Osteocyte (in vitro differentiated cells): ENCODE results near the gene GULP1. TPM values are rescaled to one million over a fixed set of nuclear protein-coding genes. Genes with fewer than 3 reads are reported as not detected.

ENCODE experiments used
- DNase-seq: peaks from one replicate; pipeline ENCODE4 v3.0.0; 2021; ENCODE audit warnings: mixed read lengths; ENCODE audit not compliant: unreplicated experiment; ENCODE audit errors: extremely low spot score
- H3K27ac Mint-ChIP-seq: one replicate; pipeline ENCODE4 v1.8.0; 2021; ENCODE audit warnings: mild to moderate bottlenecking, mixed read lengths; ENCODE audit not compliant: unreplicated experiment
- H3K27me3 Mint-ChIP-seq: one replicate; pipeline ENCODE4 v1.8.0; 2021; ENCODE audit warnings: mixed read lengths; ENCODE audit not compliant: unreplicated experiment
- H3K36me3 Mint-ChIP-seq: one replicate; pipeline ENCODE4 v1.8.0; 2021; ENCODE audit warnings: mixed read lengths; ENCODE audit not compliant: unreplicated experiment
- H3K4me1 Mint-ChIP-seq: one replicate; pipeline ENCODE4 v1.8.0; 2021; ENCODE audit warnings: mixed read lengths; ENCODE audit not compliant: unreplicated experiment
- H3K4me3 Mint-ChIP-seq: one replicate; pipeline ENCODE4 v1.8.0; 2021; ENCODE audit warnings: mild to moderate bottlenecking, moderate library complexity, mixed read lengths; ENCODE audit not compliant: unreplicated experiment
- H3K9me3 Mint-ChIP-seq: one replicate; pipeline ENCODE4 v1.8.0; 2021; ENCODE audit warnings: mixed read lengths; ENCODE audit not compliant: unreplicated experiment
- total RNA-seq: library from RNA; stranded (reverse); gene quantifications from 2 replicates; pipeline ENCODE4 v1.2.1, GENCODE V29; 2021
- TF ChIP-seq, protein P1 (sequence below): fragments of 200-600 bp; sonication (generic); IDR thresholded peaks from 2 replicates; pipeline ENCODE4 v1.5.0; 2021; ENCODE audit warnings: antibody characterized with exemption, mild to moderate bottlenecking, moderate library complexity

Gene GULP1
- total RNA-seq, 1 donor from 2014 or later, result 36.7 TPM

DNA sequence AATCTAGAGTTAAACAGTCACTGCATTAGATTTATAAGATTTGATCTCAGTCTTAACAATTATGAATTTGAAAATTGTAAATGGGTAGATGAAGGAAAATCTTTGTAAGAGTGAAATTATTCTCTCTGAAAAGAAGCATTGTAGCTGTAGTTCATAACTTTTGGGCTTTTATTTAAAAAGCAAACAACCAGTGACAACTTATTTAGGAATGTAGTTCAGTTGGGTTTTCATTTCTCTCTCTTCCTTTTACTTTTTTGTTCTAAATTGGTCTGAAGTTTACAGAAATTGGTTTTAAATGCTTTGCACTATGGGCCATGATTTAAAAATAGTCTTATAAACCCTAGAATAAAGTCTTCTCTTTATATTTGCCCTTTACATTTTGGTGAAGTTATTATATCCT lies 296.6 kb downstream of the GULP1 start:
- H3K4me3 Mint-ChIP-seq, result no peak overlapping the region
- DNase-seq, result no peak
- peaks cover 15% of the 10 kb centered on the region for H3K4me1 Mint-ChIP-seq
- H3K36me3 Mint-ChIP-seq, result peaks cover 18% of the 10 kb centered on the region
- no peaks in the 10 kb centered on the region for H3K27me3 Mint-ChIP-seq
- peak overlapping the region; percentile 65 for H3K27ac Mint-ChIP-seq
- H3K9me3 Mint-ChIP-seq, result no peaks in the 10 kb centered on the region
- TF ChIP-seq, protein P1, sequence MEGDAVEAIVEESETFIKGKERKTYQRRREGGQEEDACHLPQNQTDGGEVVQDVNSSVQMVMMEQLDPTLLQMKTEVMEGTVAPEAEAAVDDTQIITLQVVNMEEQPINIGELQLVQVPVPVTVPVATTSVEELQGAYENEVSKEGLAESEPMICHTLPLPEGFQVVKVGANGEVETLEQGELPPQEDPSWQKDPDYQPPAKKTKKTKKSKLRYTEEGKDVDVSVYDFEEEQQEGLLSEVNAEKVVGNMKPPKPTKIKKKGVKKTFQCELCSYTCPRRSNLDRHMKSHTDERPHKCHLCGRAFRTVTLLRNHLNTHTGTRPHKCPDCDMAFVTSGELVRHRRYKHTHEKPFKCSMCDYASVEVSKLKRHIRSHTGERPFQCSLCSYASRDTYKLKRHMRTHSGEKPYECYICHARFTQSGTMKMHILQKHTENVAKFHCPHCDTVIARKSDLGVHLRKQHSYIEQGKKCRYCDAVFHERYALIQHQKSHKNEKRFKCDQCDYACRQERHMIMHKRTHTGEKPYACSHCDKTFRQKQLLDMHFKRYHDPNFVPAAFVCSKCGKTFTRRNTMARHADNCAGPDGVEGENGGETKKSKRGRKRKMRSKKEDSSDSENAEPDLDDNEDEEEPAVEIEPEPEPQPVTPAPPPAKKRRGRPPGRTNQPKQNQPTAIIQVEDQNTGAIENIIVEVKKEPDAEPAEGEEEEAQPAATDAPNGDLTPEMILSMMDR, result no peak

DNA sequence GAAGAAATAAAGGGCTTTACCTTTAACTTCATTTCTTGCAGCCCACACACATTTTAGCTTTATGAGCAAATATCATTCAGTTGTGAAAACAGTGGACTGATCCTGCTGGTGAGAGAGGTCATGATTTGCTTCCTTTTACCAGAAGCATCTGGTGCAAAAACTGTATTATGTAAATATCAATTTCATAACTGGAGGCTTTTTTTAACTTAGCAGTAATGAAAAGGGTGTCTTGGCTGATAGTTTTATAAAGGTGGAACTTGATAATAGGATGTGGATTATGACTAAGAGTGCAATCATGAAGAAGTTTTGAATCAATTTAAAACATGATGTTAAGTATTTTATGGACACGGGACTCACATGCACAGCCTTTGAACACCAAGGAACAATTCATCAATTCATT lies 304.4 kb downstream of the GULP1 start:
- no peak for DNase-seq
- Mint-ChIP-seq H3K4me1 (peaks cover 45% of the 10 kb centered on the region), H3K4me3 (no peak overlapping the region), H3K36me3 (peaks cover 14% of the 10 kb centered on the region), H3K9me3 (peaks cover 4% of the 10 kb centered on the region), H3K27ac (peak overlapping the region; percentile 52), H3K27me3 (no peaks in the 10 kb centered on the region)
- TF ChIP-seq, protein P1, result no peak

DNA sequence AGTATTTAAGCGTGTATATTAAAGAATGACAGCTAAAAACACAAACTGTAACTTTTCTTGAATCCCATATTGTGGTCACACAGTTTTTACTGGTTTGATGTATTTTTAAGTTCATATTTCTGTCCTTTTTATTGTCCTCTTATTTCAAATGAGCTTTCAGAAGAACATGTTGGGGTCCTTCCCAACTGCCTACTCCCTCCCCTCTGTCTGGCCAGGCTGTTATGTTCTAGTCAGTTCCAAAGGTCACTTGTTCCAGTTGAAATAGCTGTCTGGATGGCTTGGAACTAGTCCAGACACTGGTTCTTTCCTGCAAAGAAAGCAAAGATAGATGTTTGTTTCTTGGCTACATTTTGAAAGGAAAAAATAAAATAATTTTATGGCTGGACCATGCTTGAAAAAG lies 306.9 kb downstream of the GULP1 start:
- TF ChIP-seq, protein P1, result no peak
- H3K9me3 Mint-ChIP-seq, result peaks cover 4% of the 10 kb centered on the region
- DNase-seq, result no peak
- no peaks in the 10 kb centered on the region for H3K27me3 Mint-ChIP-seq
- H3K27ac Mint-ChIP-seq, result peak overlapping the region; percentile 87
- no peak overlapping the region for H3K4me3 Mint-ChIP-seq
- peaks cover 10% of the 10 kb centered on the region for H3K36me3 Mint-ChIP-seq
- peaks cover 52% of the 10 kb centered on the region for H3K4me1 Mint-ChIP-seq

DNA sequence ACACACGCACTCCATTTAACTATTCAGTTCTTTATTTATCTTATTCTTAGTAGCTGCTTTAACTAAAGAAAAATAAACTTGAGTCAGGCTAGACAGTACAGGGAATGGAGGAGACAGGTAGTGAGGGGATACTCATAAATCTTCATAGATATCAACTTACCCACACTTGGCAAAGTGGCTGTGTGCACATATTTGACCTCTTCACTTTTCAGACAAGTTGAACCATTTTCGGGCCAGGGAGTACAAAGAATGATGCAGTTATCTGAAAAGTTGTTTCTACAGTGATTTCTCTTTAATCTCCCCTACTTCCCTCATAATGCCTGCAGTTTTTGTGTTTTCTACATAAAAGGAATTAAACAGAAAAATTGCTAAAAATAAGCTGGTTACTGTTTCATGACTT lies 307.5 kb downstream of the GULP1 start:
- peak overlapping the region; percentile 14 for H3K4me3 Mint-ChIP-seq
- H3K36me3 Mint-ChIP-seq, result peaks cover 7% of the 10 kb centered on the region
- TF ChIP-seq, protein P1, result no peak
- peak overlapping the region; percentile 75 for H3K27ac Mint-ChIP-seq
- H3K4me1 Mint-ChIP-seq, result peaks cover 52% of the 10 kb centered on the region
- peaks cover 4% of the 10 kb centered on the region for H3K9me3 Mint-ChIP-seq
- H3K27me3 Mint-ChIP-seq, result no peaks in the 10 kb centered on the region
- DNase-seq, result no peak

DNA sequence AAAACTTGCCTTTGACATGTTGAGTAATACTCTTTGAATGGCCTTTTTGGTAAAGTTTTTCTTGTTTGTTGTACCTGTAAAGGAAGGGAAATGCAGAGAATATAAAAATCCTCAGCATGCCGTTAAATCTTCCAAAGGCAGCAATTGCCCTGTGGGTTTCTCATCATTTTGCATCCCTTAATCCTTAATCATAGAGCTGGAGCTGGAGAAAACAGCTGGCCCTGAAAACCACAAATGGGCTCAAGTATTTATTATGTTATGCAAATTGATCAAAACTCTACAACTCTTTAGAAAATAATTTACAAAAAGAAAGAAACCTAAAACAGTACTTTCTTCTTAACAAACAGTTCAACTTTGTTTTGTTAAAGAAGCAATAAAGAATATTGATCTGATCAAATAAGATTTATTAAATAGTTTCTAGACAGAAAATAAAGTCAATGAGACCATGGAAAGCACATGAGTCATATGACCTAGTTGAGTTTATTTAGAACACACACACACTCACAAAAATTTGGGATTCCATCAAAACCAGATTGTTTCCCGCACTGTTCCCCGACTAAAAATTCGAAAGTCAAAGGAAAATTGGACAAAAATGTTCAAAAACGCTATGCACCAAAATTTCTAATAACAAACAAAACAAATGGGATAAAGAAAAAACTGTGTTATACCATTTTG lies 309.0 kb downstream of the GULP1 start:
- no peak overlapping the region for H3K4me3 Mint-ChIP-seq
- H3K27me3 Mint-ChIP-seq, result no peaks in the 10 kb centered on the region
- TF ChIP-seq, protein P1, result no peak
- H3K36me3 Mint-ChIP-seq, result peaks cover 6% of the 10 kb centered on the region
- peaks cover 48% of the 10 kb centered on the region for H3K4me1 Mint-ChIP-seq
- H3K27ac Mint-ChIP-seq, result peak overlapping the region; percentile 10
- peaks cover 4% of the 10 kb centered on the region for H3K9me3 Mint-ChIP-seq
- no peak for DNase-seq
